Nephron (organoid): ENCODE results near the gene C12orf75.

Experiments used
- H3K27ac Mint-ChIP-seq, 3 experiments: 2 replicates each; pipeline ENCODE4 v1.8.0; 2020; ENCODE audit warnings: mixed read lengths in 3 of 3, mild to moderate bottlenecking in 2 of 3, moderate library complexity in 1 of 3
- H3K27me3 Mint-ChIP-seq: 2 replicates; pipeline ENCODE4 v1.8.0; 2021; ENCODE audit warnings: low read depth, mild to moderate bottlenecking, moderate library complexity, mixed read lengths
- H3K36me3 Mint-ChIP-seq: 2 replicates; pipeline ENCODE4 v1.8.0; 2020; ENCODE audit warnings: low read depth, mixed read lengths
- H3K4me1 Mint-ChIP-seq: 2 replicates; pipeline ENCODE4 v1.8.0; 2020; ENCODE audit warnings: mixed read lengths
- H3K4me3 Mint-ChIP-seq, 3 experiments: 2 replicates each; pipeline ENCODE4 v1.8.0; 2020; ENCODE audit warnings: mild to moderate bottlenecking in 3 of 3, mixed read lengths in 3 of 3, moderate library complexity in 2 of 3
- H3K9me3 Mint-ChIP-seq: 2 replicates; pipeline ENCODE4 v1.8.0; 2020; ENCODE audit warnings: mixed read lengths
- TF ChIP-seq, protein P1 (sequence below), 3 experiments: fragments of 200-600 bp; sonication (generic); IDR thresholded peaks; one replicate each; pipeline ENCODE4 v1.5.0; 2021; ENCODE audit warnings: antibody characterized with exemption in 3 of 3; ENCODE audit not compliant: unreplicated experiment in 3 of 3

Gene C12orf75

DNA sequence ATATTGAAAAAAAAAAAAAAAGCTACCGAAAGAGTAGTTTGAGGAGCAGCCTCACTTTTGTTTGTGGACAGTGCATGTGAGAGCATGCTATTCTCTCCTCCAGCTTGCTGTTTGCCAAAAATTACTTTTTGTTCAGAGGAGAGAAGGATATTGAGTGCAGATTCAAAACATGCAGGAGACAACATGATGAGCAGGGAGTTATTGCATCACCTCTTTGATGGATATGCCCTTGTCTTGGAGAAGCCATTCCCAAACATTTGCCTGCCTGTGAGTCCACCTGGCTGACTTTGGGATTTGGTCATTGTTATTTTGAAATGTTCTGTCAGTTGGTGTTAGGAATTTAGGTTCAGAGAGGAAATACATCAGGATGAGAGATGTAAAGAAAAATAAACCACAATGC, 2.4 kb downstream of the C12orf75 start:
- peak overlapping the region; percentile 29 to 65 (median 43) for H3K4me3 Mint-ChIP-seq

DNA sequence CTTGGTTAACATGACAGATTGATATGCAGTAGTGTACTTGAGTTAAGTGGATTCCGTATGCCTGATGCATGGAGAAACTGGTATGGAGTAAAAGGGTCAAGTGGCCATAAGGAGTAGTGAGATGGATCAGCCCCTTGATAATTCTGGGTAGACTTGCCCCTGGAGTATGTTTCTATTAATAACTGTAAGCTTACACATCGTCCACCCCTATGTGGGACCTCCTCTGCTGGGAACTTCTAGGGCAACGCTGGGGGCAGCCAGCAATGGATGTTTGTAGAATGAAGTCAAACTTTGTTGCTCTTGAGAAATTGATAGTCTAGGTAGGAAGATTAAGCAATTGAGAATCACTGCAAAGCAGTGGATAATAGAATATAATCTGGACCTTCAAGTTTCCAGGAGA, 3.5 kb downstream of the C12orf75 start:
- H3K27me3 Mint-ChIP-seq = peaks cover 8% of the 10 kb centered on the region

More for the DNA sequence above, 2.4 kb downstream of the C12orf75 start:
- Mint-ChIP-seq H3K27ac (no peak overlapping the region), H3K36me3 (peaks cover 4% of the 10 kb centered on the region), H3K4me1 (peaks cover 23% of the 10 kb centered on the region), H3K27me3 (peaks cover 17% of the 10 kb centered on the region), H3K9me3 (no peaks in the 10 kb centered on the region)
- TF ChIP-seq, protein P1, sequence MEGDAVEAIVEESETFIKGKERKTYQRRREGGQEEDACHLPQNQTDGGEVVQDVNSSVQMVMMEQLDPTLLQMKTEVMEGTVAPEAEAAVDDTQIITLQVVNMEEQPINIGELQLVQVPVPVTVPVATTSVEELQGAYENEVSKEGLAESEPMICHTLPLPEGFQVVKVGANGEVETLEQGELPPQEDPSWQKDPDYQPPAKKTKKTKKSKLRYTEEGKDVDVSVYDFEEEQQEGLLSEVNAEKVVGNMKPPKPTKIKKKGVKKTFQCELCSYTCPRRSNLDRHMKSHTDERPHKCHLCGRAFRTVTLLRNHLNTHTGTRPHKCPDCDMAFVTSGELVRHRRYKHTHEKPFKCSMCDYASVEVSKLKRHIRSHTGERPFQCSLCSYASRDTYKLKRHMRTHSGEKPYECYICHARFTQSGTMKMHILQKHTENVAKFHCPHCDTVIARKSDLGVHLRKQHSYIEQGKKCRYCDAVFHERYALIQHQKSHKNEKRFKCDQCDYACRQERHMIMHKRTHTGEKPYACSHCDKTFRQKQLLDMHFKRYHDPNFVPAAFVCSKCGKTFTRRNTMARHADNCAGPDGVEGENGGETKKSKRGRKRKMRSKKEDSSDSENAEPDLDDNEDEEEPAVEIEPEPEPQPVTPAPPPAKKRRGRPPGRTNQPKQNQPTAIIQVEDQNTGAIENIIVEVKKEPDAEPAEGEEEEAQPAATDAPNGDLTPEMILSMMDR (IDR thresholded peaks at IDR 0.05; ENCODE audit: unreplicated experiment in 3 of 3) = no peak

DNA sequence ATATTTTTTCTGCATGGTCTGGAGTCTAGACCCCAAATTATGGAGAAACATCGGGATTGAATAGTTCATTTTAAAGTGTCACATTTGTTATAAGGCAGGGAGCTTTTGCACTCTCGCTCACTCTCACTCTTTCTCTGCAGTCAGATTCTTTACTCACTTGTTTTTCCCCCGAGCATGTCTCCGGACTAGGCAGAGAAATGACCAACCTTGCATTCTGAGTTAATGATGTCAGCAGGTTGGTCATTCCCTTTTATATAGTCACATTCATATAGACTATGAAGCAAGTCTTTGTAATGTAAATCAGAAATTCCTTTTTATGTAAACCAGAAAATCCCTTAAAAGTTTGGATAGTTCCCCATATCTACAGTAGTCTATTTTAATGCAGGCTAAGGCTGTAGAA, 4.1 kb downstream of the C12orf75 start:
- peaks cover 23% of the 10 kb centered on the region for H3K4me1 Mint-ChIP-seq
- peak overlapping the region in 1 of 3 experiments; percentile 8 for H3K27ac Mint-ChIP-seq
- no peaks in the 10 kb centered on the region for H3K9me3 Mint-ChIP-seq
- peaks cover 8% of the 10 kb centered on the region for H3K27me3 Mint-ChIP-seq
- H3K36me3 Mint-ChIP-seq = peaks cover 9% of the 10 kb centered on the region
- H3K4me3 Mint-ChIP-seq = no peak overlapping the region
- TF ChIP-seq, protein P1 (IDR thresholded peaks at IDR 0.05; ENCODE audit: unreplicated experiment in 3 of 3) = no peak

More for the DNA sequence above, 3.5 kb downstream of the C12orf75 start:
- Mint-ChIP-seq H3K27ac (peak overlapping the region in 1 of 3 experiments; percentile 12), H3K4me1 (peaks cover 23% of the 10 kb centered on the region), H3K4me3 (peak overlapping the region; percentile 15 to 62 (median 25)), H3K9me3 (no peaks in the 10 kb centered on the region), H3K36me3 (peaks cover 9% of the 10 kb centered on the region)
- TF ChIP-seq, protein P1 (IDR thresholded peaks at IDR 0.05; ENCODE audit: unreplicated experiment in 3 of 3) = no peak

DNA sequence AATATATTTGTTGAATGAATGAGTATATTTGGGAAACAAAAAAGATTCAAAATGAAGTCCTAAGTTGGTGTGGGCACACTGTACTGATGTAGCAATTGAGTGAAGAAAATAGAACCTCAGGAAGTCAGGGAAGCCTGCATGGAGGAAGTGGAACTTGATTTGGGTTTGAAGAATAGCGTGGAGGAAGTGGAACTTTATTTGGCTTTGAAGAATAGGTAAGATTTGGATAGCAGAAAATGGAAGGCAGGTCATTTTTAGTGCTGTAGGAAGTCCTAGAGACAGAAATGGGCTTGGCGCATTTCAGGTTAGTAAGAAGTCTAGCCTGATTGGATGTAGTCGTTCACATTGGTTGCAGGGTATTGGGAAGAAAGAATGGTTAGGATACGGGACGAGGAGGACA, 5.4 kb downstream of the C12orf75 start:
- Mint-ChIP-seq H3K36me3 (peaks cover 15% of the 10 kb centered on the region), H3K4me1 (peaks cover 20% of the 10 kb centered on the region), H3K27ac (no peak overlapping the region), H3K9me3 (peaks cover 6% of the 10 kb centered on the region), H3K4me3 (no peak overlapping the region), H3K27me3 (peaks cover 8% of the 10 kb centered on the region)
- TF ChIP-seq, protein P1 (IDR thresholded peaks at IDR 0.05; ENCODE audit: unreplicated experiment in 3 of 3) = no peak

DNA sequence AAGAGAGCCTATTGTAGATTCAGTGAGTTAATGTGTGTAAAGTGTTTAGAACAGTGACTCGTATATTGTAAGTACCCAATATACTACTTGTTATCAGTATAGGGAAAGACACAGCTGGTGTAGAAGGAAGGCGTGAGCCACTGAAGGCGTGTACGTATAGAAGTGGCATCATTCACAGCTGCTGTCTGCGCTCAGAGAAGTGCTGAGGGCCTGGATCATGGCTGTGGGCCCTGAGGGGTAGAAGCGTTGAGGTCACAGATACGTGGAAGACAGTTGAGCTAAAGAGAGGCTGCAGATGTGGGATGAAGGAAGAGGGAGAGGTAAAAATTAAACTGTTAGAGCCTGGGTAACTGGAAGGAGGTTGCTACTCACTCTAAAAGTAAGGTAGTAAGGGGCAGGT, 5.9 kb downstream of the C12orf75 start:
- Mint-ChIP-seq H3K36me3 (peaks cover 21% of the 10 kb centered on the region), H3K4me3 (no peak overlapping the region), H3K27me3 (peaks cover 7% of the 10 kb centered on the region), H3K27ac (peak overlapping the region in 1 of 3 experiments; percentile 13), H3K9me3 (peaks cover 9% of the 10 kb centered on the region), H3K4me1 (peaks cover 19% of the 10 kb centered on the region)
- TF ChIP-seq, protein P1 (IDR thresholded peaks at IDR 0.05; ENCODE audit: unreplicated experiment in 3 of 3) = no peak

DNA sequence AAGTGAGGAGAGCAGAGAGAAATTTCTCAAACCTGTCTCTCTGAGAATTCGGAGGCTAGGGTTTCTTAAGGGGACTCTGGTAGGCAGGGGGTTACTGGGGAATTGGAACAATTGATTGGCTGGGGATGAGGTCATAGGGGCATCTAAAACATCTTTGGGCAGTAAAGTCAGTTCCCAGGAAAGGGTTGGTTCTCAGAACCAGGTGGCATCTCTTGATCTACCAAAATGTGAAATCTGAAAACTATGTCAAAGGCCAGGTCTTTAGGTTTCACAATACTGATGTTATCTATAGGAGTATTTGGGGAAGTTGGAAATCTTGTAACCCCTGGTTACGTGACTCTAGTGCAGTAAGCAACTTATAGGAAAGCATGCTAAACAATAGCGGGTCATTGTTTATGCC, 6.9 kb downstream of the C12orf75 start:
- H3K9me3 Mint-ChIP-seq = peaks cover 15% of the 10 kb centered on the region
- no peak overlapping the region for H3K27ac Mint-ChIP-seq
- H3K36me3 Mint-ChIP-seq = peaks cover 31% of the 10 kb centered on the region
- TF ChIP-seq, protein P1 (IDR thresholded peaks at IDR 0.05; ENCODE audit: unreplicated experiment in 3 of 3) = no peak
- no peak overlapping the region for H3K4me3 Mint-ChIP-seq
- H3K4me1 Mint-ChIP-seq = peaks cover 12% of the 10 kb centered on the region
- peaks cover 4% of the 10 kb centered on the region for H3K27me3 Mint-ChIP-seq
